Heart right ventricle (tissue), 16 donors: ENCODE data around the gene ARFGEF3. TPM values are rescaled to one million over a fixed set of nuclear protein-coding genes. Genes with fewer than 3 reads are reported as not detected.

Source experiments
- ATAC-seq, 8 donors: fragments of 200-7000 bp; cut with Tn5 transposase; one replicate each; pipeline ENCODE4 v1.9.1; 2020; ENCODE audit warnings: mild to moderate bottlenecking in 8 of 8, moderate library complexity in 8 of 8, moderate number of reproducible peaks in 1 of 8
- DNase-seq, 2 donors: peaks; one replicate each; pipeline ENCODE4 v3.0.0-alpha.2; 2020
- H3K27ac ChIP-seq, 10 donors: fragments of 200-600 bp; sonication (generic) in 2 of 10; one replicate each; pipeline versions ENCODE4 v1.5.0 to v1.8.0; 2020 to 2022; ENCODE audit warnings: mild to moderate bottlenecking in 3 of 10
- H3K27me3 ChIP-seq, 7 donors: fragments of 200-600 bp; one replicate each; pipeline ENCODE4 v1.8.0; 2021 to 2022; ENCODE audit warnings: mild to moderate bottlenecking in 2 of 7
- H3K36me3 ChIP-seq, 9 donors: fragments of 200-600 bp; sonication (generic) in 1 of 9; one replicate each; pipeline versions ENCODE4 v1.5.0 to v1.8.0; 2020 to 2022; ENCODE audit warnings: mild to moderate bottlenecking in 2 of 9
- H3K4me1 ChIP-seq, 9 donors: fragments of 200-600 bp; sonication (generic) in 1 of 9; one replicate each; pipeline versions ENCODE4 v1.5.0 to v1.8.0; 2020 to 2022; ENCODE audit warnings: mild to moderate bottlenecking in 4 of 9
- H3K4me3 ChIP-seq, 10 donors: fragments of 200-600 bp; sonication (generic) in 2 of 10; one replicate each; pipeline versions ENCODE4 v1.5.0 to v1.8.0; 2020 to 2022; ENCODE audit warnings: mild to moderate bottlenecking in 7 of 10, moderate library complexity in 2 of 10
- H3K9me3 ChIP-seq, 11 donors: fragments of 200-600 bp in 10 of 11; sonication (generic) in 2 of 11; one replicate each; pipeline versions ENCODE4 v1.5.0 to v1.8.0; 2013 to 2022; ENCODE audit warnings: mild to moderate bottlenecking in 2 of 11, control low read depth in 1 of 11, moderate library complexity in 1 of 11
- CTCF ChIP-seq, 9 donors: fragments of 200-600 bp; sonication (generic) in 2 of 9; IDR thresholded peaks; one replicate each; pipeline versions ENCODE4 v1.5.0 to v1.8.0; 2021 to 2022; ENCODE audit warnings: antibody characterized with exemption in 9 of 9, mild to moderate bottlenecking in 5 of 9, moderate library complexity in 1 of 9
- WGBS, 2 donors: extraction: QIAGEN DNeasy Blood & Tissue Kit; methylation state at CpG; one replicate each; pipeline ENCODE4 v1.1.7; 2013; ENCODE audit warnings: inconsistent platforms in 1 of 2; 5-methylcytosine and 5-hydroxymethylcytosine counted together
- intact Hi-C, 10 donors: fragments of 100-400 bp; cut with DNase I; formaldehyde crosslinking; loops; one replicate each; pipeline versions ENCODE4 v1.11.1 to v1.14.2; 2022
- polyA plus RNA-seq, 2 donors: library from polyadenylated mRNA; stranded (reverse); fragments of 200-250 nt; gene quantifications; one replicate each; pipeline ENCODE4 v1.2.3, GENCODE V29; 2013
- total RNA-seq, 10 donors: library from RNA; stranded (reverse); fragmentation: NEBNext Ultra II Directional in 3 of 10; extraction: Animal tissue kit (Norgen Biotek cat#: 25700) in 3 of 10; gene quantifications; one replicate each; pipeline versions ENCODE4 v1.2.1 to v1.2.4, GENCODE V29; 2021 to 2023
- donor health status: Arrhythmogenic right ventricular cardiomyopathy.
- donor health status: ischemic (EF 13 %, LVEDD 7.1; RV severe dilation, severe dysfunction).
- donor health status: healthy with polysubstance abuse.
- donor health status: DM: no; HTN: yes; CAD: no.
- donor health status: DM: no; HTN: no; CAD: no.
- donor health status: ischemic (EF 25% LVEDD 6.9; RV normal size, moderate dysfunction).
- donor health status: ischemic (EF 25% LVEDD 5.7; RV mildly dilated, moderate dysfunction).
- donor health status: healthy.
- donor health status: DM: yes; HTN: yes; CAD: no.
- donor health status: Ischemic cardiomyopathy.
- donor health status: ischemic (EF 35%, LVEDD 5.7; RV mildly dilated, moderate dysfunction).
- donor health status: nonischemic (EF 11% LVEDD 7.7; RV severe dilation, severe dysfunction).
- donor health status: DM: yes; HTN: yes; CAD: no.
- donor health status: PGD.
- donor health status: ischemic (EF 29% LVEDD 5.4; RV normal size, mild dysfunction).
- donor health status: nonischemic (EF 23%, LVEDD 6.1; RV moderate dilation, normal function).

The ARFGEF3 gene
- total and polyA plus RNA-seq, 12 donors = 0.33 to 11.1 (median 3.3) TPM

GRCh38 chr6:138310821-138311220 is 149.1 kb downstream of the ARFGEF3 start:
- Histone ChIP-seq H3K4me1 (peaks cover 0 to 19% (median 10%) of the 10 kb centered on the region in 9 donors), H3K9me3 (no peaks in the 10 kb centered on the region), H3K4me3 (no peak overlapping the region), H3K27me3 (no peaks in the 10 kb centered on the region), H3K27ac (no peak overlapping the region), H3K36me3 (peaks cover 0 to 20% (median 0%) of the 10 kb centered on the region in 9 donors)
- intact Hi-C loops = no loop called here
- no peak for DNase-seq
- TF ChIP-seq CTCF (IDR thresholded peaks at IDR 0.05) = no peak
- 50 to 75% methylated on average over 2 of the region's 2 CpGs for WGBS, 2 donors
- ATAC-seq = no peak

- DNase-seq = no peak
- no peak for ATAC-seq
Observed at GRCh38 chr6:138311268-138311667, 149.5 kb downstream of the ARFGEF3 start.

GRCh38 chr6:138318741-138319375 is 157.1 kb downstream of the ARFGEF3 start:
- 93 to 94% methylated on average over 7 of the region's 7 CpGs for WGBS, 2 donors
- no peak for TF ChIP-seq CTCF (IDR thresholded peaks at IDR 0.05)
- intact Hi-C loops = no loop called here
- peaks cover 0 to 5% (median 0%) of the 10 kb centered on the region in 7 donors for H3K27me3 ChIP-seq
- H3K9me3 ChIP-seq = no peaks in the 10 kb centered on the region
- H3K4me3 ChIP-seq = no peak overlapping the region
- DNase-seq = no peak
- no peak overlapping the region for H3K27ac ChIP-seq
- ATAC-seq = no peak
- peaks cover 0 to 15% (median 0%) of the 10 kb centered on the region in 9 donors for H3K36me3 ChIP-seq
- no peaks in the 10 kb centered on the region for H3K4me1 ChIP-seq

More at GRCh38 chr6:138311268-138311667, 149.5 kb downstream of the ARFGEF3 start:
- 96 to 98% methylated on average over 13 of the region's 13 CpGs for WGBS, 2 donors
- H3K4me3 ChIP-seq = no peak overlapping the region
- intact Hi-C loops = no loop called here
- H3K27ac ChIP-seq = no peak overlapping the region
- H3K27me3 ChIP-seq = no peaks in the 10 kb centered on the region
- H3K4me1 ChIP-seq = peaks cover 0 to 19% (median 10%) of the 10 kb centered on the region in 9 donors
- TF ChIP-seq CTCF (IDR thresholded peaks at IDR 0.05) = no peak
- H3K9me3 ChIP-seq = no peaks in the 10 kb centered on the region
- H3K36me3 ChIP-seq = peaks cover 0 to 20% (median 0%) of the 10 kb centered on the region in 9 donors

- no peak for ATAC-seq
- TF ChIP-seq CTCF (IDR thresholded peaks at IDR 0.05) = no peak
- 87 to 96% methylated on average over 4 of the region's 4 CpGs for WGBS, 2 donors
Observed at GRCh38 chr6:138321934-138322333, 160.2 kb downstream of the ARFGEF3 start.

More at GRCh38 chr6:138321934-138322333, 160.2 kb downstream of the ARFGEF3 start:
- intact Hi-C loops = no loop called here
- Histone ChIP-seq H3K4me1 (no peaks in the 10 kb centered on the region), H3K36me3 (peaks cover 0 to 20% (median 0%) of the 10 kb centered on the region in 9 donors), H3K4me3 (no peak overlapping the region), H3K27me3 (peaks cover 0 to 5% (median 0%) of the 10 kb centered on the region in 7 donors), H3K27ac (no peak overlapping the region), H3K9me3 (no peaks in the 10 kb centered on the region)
- no peak for DNase-seq
